Heart left ventricle (tissue), 16 donors: ENCODE data around the gene ATP11C. TPM values are rescaled to one million over a fixed set of nuclear protein-coding genes. Genes with fewer than 3 reads are reported as not detected.

Experiments
- ATAC-seq, 4 donors: fragments of 200-7000 bp; cut with Tn5 transposase; one replicate each; pipeline ENCODE4 v1.9.1; 2020 to 2022; ENCODE audit warnings: moderate library complexity in 4 of 4, mild to moderate bottlenecking in 3 of 4, moderate number of reproducible peaks in 1 of 4
- DNase-seq, 5 donors: peaks; one replicate each; pipeline ENCODE4 v3.0.0-alpha.2; 2020
- H3K27ac ChIP-seq, 12 donors: fragments of 200-600 bp; sonication (generic) in 4 of 12; one replicate each; pipeline versions ENCODE4 v1.5.0 to v1.8.0; 2016 to 2022; ENCODE audit warnings: mild to moderate bottlenecking in 2 of 12
- H3K27me3 ChIP-seq, 9 donors: fragments of 200-600 bp; sonication (generic) in 2 of 9; one replicate each; pipeline versions ENCODE4 v1.5.1 to v1.8.0; 2016 to 2022; ENCODE audit warnings: mild to moderate bottlenecking in 3 of 9
- H3K36me3 ChIP-seq, 9 donors: fragments of 200-600 bp; sonication (generic) in 2 of 9; one replicate each; pipeline versions ENCODE4 v1.5.0 to v1.8.0; 2018 to 2022; ENCODE audit warnings: mild to moderate bottlenecking in 2 of 9
- H3K4me1 ChIP-seq, 12 donors: fragments of 200-600 bp; sonication (generic) in 4 of 12; one replicate each; pipeline versions ENCODE4 v1.5.0 to v1.8.0; 2016 to 2022; ENCODE audit warnings: mild to moderate bottlenecking in 3 of 12
- H3K4me3 ChIP-seq, 12 donors: fragments of 200-600 bp; sonication (generic) in 4 of 12; one replicate each; pipeline versions ENCODE4 v1.5.0 to v1.8.0; 2017 to 2022; ENCODE audit warnings: mild to moderate bottlenecking in 9 of 12, moderate library complexity in 4 of 12
- H3K9me3 ChIP-seq, 12 donors: fragments of 200-600 bp; sonication (generic) in 4 of 12; one replicate each; pipeline versions ENCODE4 v1.5.0 to v1.8.0; 2016 to 2022; ENCODE audit warnings: mild to moderate bottlenecking in 1 of 12
- POLR2A ChIP-seq, 2 donors: fragments of 450-650 bp; IDR thresholded peaks; one replicate each; pipeline ENCODE4 v1.6.1; 2017; ENCODE audit warnings: antibody characterized with exemption in 2 of 2, mild to moderate bottlenecking in 2 of 2, moderate library complexity in 2 of 2
- WGBS, 4 donors: extraction: QIAGEN DNeasy Blood & Tissue Kit in 2 of 4; methylation state at CpG; one replicate each; pipeline versions ENCODE4 v1.1.5 to v1.1.7; 2013 to 2018; 5-methylcytosine and 5-hydroxymethylcytosine counted together
- intact Hi-C, 10 donors: fragments of 100-400 bp; cut with DNase I; formaldehyde crosslinking; loops; one replicate each; pipeline versions ENCODE4 v1.11.1 to v1.14.2; 2022
- polyA plus RNA-seq, 2 donors: library from polyadenylated mRNA; stranded (reverse); fragments of 200-250 nt; gene quantifications; one replicate each; pipeline ENCODE4 v1.2.3, GENCODE V29; 2013
- total RNA-seq, 9 donors: library from RNA; depleted of rRNA in 2 of 9; stranded (reverse); fragments of >200 nt in 2 of 9; fragmentation: NEBNext Ultra II Directional in 3 of 9; extraction: Animal tissue kit (Norgen Biotek cat#: 25700) in 3 of 9; gene quantifications; one replicate each; pipeline versions ENCODE4 v1.1.0 to v1.2.4, GENCODE V29; 2016 to 2023
- TF ChIP-seq, protein P1 (sequence below), 12 donors: fragments of 200-600 bp; sonication (generic) in 4 of 12; IDR thresholded peaks; one replicate each; pipeline versions ENCODE4 v1.5.0 to v1.8.0; 2018 to 2022; ENCODE audit warnings: antibody characterized with exemption in 12 of 12, mild to moderate bottlenecking in 5 of 12
- donor health status: ischemic (EF 13 %, LVEDD 7.1; RV severe dilation, severe dysfunction).
- donor health status: healthy with polysubstance abuse.
- donor health status: DM: no; HTN: yes; CAD: no.
- donor health status: DM: no; HTN: no; CAD: no.
- donor health status: ischemic (EF 25% LVEDD 6.9; RV normal size, moderate dysfunction).
- donor health status: ischemic (EF 25% LVEDD 5.7; RV mildly dilated, moderate dysfunction).
- donor health status: healthy.
- donor health status: DM: yes; HTN: yes; CAD: no.
- donor health status: ischemic (EF 35%, LVEDD 5.7; RV mildly dilated, moderate dysfunction).
- donor health status: nonischemic (EF 11% LVEDD 7.7; RV severe dilation, severe dysfunction).
- donor health status: DM: yes; HTN: yes; CAD: no.
- donor health status: PGD.
- donor health status: ischemic (EF 29% LVEDD 5.4; RV normal size, mild dysfunction).
- donor health status: nonischemic (EF 23%, LVEDD 6.1; RV moderate dilation, normal function).

Gene ATP11C
- total and polyA plus RNA-seq, 11 donors: 1.1 to 10.2 (median 3.9) TPM

DNA sequence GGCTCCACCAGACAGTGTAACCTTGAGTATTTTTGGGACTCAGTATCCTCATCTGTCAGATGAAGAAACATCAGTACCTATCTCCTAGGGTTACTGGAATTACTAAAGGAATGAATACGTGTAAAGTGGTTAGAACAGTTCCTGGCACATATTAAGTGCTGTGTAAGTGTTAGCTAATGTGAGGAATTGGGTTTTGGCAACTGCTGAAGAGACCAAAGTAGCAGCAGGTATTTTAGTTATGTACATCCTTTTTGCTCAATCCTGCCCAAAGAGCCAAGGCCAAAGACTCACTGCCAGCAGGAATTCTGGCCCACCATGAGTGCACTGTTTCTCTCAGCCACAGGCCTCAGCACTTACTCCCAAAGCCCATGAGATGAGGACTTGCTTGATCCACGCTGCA lies 208.2 kb downstream of the ATP11C start:
- intact Hi-C loops: no loop called here
- Histone ChIP-seq H3K27me3 (no peaks in the 10 kb centered on the region), H3K9me3 (no peaks in the 10 kb centered on the region), H3K4me1 (no peaks in the 10 kb centered on the region), H3K27ac (no peak overlapping the region), H3K4me3 (no peak overlapping the region), H3K36me3 (peaks cover 0 to 4% (median 0%) of the 10 kb centered on the region in 9 donors)
- ATAC-seq (no peak), DNase-seq (no peak)
- no peak for TF ChIP-seq POLR2A (IDR thresholded peaks at IDR 0.05)
- TF ChIP-seq, protein P1, sequence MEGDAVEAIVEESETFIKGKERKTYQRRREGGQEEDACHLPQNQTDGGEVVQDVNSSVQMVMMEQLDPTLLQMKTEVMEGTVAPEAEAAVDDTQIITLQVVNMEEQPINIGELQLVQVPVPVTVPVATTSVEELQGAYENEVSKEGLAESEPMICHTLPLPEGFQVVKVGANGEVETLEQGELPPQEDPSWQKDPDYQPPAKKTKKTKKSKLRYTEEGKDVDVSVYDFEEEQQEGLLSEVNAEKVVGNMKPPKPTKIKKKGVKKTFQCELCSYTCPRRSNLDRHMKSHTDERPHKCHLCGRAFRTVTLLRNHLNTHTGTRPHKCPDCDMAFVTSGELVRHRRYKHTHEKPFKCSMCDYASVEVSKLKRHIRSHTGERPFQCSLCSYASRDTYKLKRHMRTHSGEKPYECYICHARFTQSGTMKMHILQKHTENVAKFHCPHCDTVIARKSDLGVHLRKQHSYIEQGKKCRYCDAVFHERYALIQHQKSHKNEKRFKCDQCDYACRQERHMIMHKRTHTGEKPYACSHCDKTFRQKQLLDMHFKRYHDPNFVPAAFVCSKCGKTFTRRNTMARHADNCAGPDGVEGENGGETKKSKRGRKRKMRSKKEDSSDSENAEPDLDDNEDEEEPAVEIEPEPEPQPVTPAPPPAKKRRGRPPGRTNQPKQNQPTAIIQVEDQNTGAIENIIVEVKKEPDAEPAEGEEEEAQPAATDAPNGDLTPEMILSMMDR (IDR thresholded peaks at IDR 0.05): no peak
- WGBS, 4 donors: 56 to 83% (median 67%) methylated on average over 2 of the region's 2 CpGs

DNA sequence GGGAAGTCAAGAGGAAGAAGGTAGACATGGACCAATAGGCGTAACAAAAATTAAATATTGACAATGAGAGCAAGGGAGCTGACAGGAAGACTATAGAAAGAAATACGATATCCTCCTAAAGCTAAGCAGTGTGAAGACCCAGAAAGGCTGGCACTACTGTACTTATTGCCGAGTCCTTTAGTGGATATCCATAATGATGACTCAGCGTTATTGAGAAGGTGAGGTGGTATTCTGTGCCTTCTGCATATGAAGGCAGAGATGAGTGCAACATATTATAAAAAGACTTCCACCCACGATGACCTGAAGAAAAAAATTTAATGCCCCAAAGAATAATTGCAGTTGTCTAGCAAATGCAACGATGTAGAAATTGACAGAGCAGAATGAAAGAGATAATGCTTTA lies 211.9 kb downstream of the ATP11C start:
- ATAC-seq (no peak), DNase-seq (no peak)
- no peaks in the 10 kb centered on the region for H3K4me1 ChIP-seq
- H3K27me3 ChIP-seq: no peaks in the 10 kb centered on the region
- H3K4me3 ChIP-seq: no peak overlapping the region
- H3K9me3 ChIP-seq: no peaks in the 10 kb centered on the region
- TF ChIP-seq, protein P1 (IDR thresholded peaks at IDR 0.05): no peak
- no peak for TF ChIP-seq POLR2A (IDR thresholded peaks at IDR 0.05)
- no peak overlapping the region for H3K27ac ChIP-seq
- intact Hi-C loops: no loop called here
- 85 to 94% (median 90%) methylated on average over 6 of the region's 6 CpGs for WGBS, 4 donors
- no peaks in the 10 kb centered on the region for H3K36me3 ChIP-seq

DNA sequence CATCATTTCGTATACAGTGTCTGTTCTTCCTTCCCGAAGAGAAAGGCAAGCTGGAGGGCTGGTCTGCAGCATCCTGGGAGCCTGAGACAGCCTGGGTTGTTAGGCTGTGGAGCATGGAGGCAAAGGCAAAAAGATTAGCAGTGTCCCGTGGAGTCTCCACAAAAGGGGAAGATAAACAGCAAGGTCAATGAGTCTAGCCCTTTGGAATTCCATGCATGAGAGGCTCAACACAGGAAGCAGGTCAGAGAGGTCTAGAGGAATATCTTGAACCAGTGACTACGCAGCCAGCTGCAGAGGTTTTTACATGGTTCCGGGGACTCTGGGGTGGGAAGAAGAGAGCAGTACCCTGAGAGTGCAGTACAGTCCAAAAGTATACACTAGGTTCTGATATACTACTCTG lies 212.7 kb downstream of the ATP11C start:
- intact Hi-C loops: no loop called here
- H3K9me3 ChIP-seq: no peaks in the 10 kb centered on the region
- no peak for ATAC-seq
- no peak overlapping the region for H3K4me3 ChIP-seq
- H3K36me3 ChIP-seq: no peaks in the 10 kb centered on the region
- H3K27ac ChIP-seq: no peak overlapping the region
- TF ChIP-seq, protein P1 (IDR thresholded peaks at IDR 0.05): no peak
- WGBS, 4 donors: 33 to 53% (median 44%) methylated on average over 5 of the region's 5 CpGs
- DNase-seq: no peak
- no peaks in the 10 kb centered on the region for H3K27me3 ChIP-seq
- no peaks in the 10 kb centered on the region for H3K4me1 ChIP-seq

DNA sequence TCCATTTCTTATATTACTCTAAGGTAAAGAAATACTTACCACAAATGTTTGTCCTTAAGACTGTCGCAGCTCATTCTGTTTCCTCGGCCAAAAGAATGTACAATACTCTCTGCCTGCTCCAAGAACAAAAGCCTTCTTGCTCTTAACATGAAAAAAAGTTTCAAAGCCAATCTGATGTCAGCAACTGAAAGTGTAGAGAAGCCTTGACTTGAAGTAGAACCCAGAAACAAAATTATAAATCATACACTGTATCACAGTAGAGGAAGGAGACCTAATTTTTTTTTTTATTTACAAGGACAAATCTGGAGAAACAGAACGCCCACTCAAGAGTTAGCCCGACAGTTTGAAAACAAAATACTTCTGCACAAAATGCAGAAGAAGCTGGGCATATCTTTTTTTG lies 224.8 kb downstream of the ATP11C start, which contains the start of gene MCF2:
MCF2 (minus strand) TSS at position 101 of the 400 bp plus-strand sequence. CDS start 56,423 bp downstream, outside the sequence.
- no peak for TF ChIP-seq POLR2A (IDR thresholded peaks at IDR 0.05)
- TF ChIP-seq, protein P1 (IDR thresholded peaks at IDR 0.05): no peak
- intact Hi-C loops: no loop called here
- ATAC-seq (no peak), DNase-seq (no peak)
- Histone ChIP-seq H3K36me3 (no peaks in the 10 kb centered on the region), H3K27ac (no peak within 1 kb of the TSS), H3K27me3 (no peaks in the 10 kb centered on the region), H3K9me3 (no peaks in the 10 kb centered on the region), H3K4me1 (no peaks in the 10 kb centered on the region), H3K4me3 (no peak within 1 kb of the TSS)
- WGBS, 4 donors: 62 to 75% (median 70%) methylated on average over 4 of the region's 4 CpGs
